CD4-positive, CD25-positive, alpha-beta regulatory T cell (primary cell): ENCODE data around the gene RGL1. TPM values are rescaled to one million over a fixed set of nuclear protein-coding genes. Genes with fewer than 3 reads are reported as not detected.

Experiments
- ATAC-seq, 2 donors: fragments of 150-1000 bp; cut with Tn5 transposase; one replicate each; pipeline ENCODE4 v1.10.0; 2021; ENCODE audit warnings: low read depth in 2 of 2, moderate number of reproducible peaks in 2 of 2, moderate library complexity in 1 of 2
- DNase-seq, 3 donors: peaks; one replicate each; pipeline versions ENCODE4 v3.0.0 to v3.0.0-alpha.2; 2012 to 2022; ENCODE audit warnings: mixed read lengths in 1 of 3
- H3K27ac ChIP-seq: one replicate; pipeline ENCODE4 v1.7.0; 2013; ENCODE audit warnings: mild to moderate bottlenecking, low read length; ENCODE audit not compliant: insufficient read depth, poor library complexity, severe bottlenecking
- H3K27me3 ChIP-seq: one replicate; pipeline ENCODE4 v1.7.0; 2013; ENCODE audit warnings: low read length; ENCODE audit not compliant: control insufficient read depth, insufficient read depth
- H3K36me3 ChIP-seq: one replicate; pipeline ENCODE4 v1.7.0; 2013; ENCODE audit warnings: mild to moderate bottlenecking, low read length, moderate library complexity; ENCODE audit not compliant: control insufficient read depth, insufficient read depth
- H3K4me1 ChIP-seq: 2 replicates; pipeline ENCODE4 v1.7.0; 2013; ENCODE audit warnings: mild to moderate bottlenecking, low read length; ENCODE audit not compliant: insufficient read depth, control insufficient read depth, poor library complexity, severe bottlenecking
- H3K4me3 ChIP-seq: one replicate; pipeline ENCODE4 v1.7.0; 2013; ENCODE audit warnings: low read depth, mild to moderate bottlenecking, low read length, moderate library complexity
- H3K9me3 ChIP-seq, 2 experiments: 1 replicate in 1 of 2; 2 replicates in 1 of 2; pipeline ENCODE4 v1.7.0; 2013; ENCODE audit warnings: low read length in 2 of 2, mild to moderate bottlenecking in 1 of 2, moderate library complexity in 1 of 2; ENCODE audit not compliant: control insufficient read depth in 2 of 2
- H3K27ac Mint-ChIP-seq, 3 donors: one replicate each; pipeline ENCODE4 v1.8.0; 2020 to 2022; ENCODE audit warnings: mild to moderate bottlenecking in 3 of 3, mixed read lengths in 3 of 3, moderate library complexity in 2 of 3
- H3K27me3 Mint-ChIP-seq: one replicate; pipeline ENCODE4 v1.8.0; 2022; ENCODE audit warnings: mild to moderate bottlenecking, mixed read lengths
- H3K36me3 Mint-ChIP-seq: one replicate; pipeline ENCODE4 v1.8.0; 2020; ENCODE audit warnings: mixed read lengths
- H3K4me1 Mint-ChIP-seq, 4 donors: one replicate each; pipeline ENCODE4 v1.8.0; 2020 to 2022; ENCODE audit warnings: mixed read lengths in 4 of 4, mild to moderate bottlenecking in 1 of 4
- H3K4me3 Mint-ChIP-seq, 4 donors: one replicate each; pipeline ENCODE4 v1.8.0; 2020 to 2022; ENCODE audit warnings: mild to moderate bottlenecking in 4 of 4, mixed read lengths in 4 of 4, moderate library complexity in 3 of 4
- H3K9me3 Mint-ChIP-seq, 7 donors: one replicate each; pipeline ENCODE4 v1.8.0; 2020 to 2022; ENCODE audit warnings: mixed read lengths in 7 of 7, mild to moderate bottlenecking in 3 of 7, moderate library complexity in 2 of 7
- polyA plus RNA-seq, 4 donors: library from polyadenylated mRNA; unstranded; fragments of 300-500 nt; fragmentation: Illumina TruSeq; gene quantifications; one replicate each; pipeline ENCODE4 v1.2.3, GENCODE V29; 2021
- total RNA-seq: library from RNA; stranded (reverse); gene quantifications from one replicate; pipeline ENCODE4 v1.2.3, GENCODE V29; 2022

RGL1 gene
- total and polyA plus RNA-seq, 5 donors from 2014 or later: 1.4 to 2.8 (median 1.9) TPM

GRCh38 chr1:183885142-183885735, 80.3 kb downstream of the RGL1 start:
- Histone ChIP-seq H3K27ac (no peak overlapping the region), H3K9me3 (no peaks in the 10 kb centered on the region), H3K27me3 (no peaks in the 10 kb centered on the region), H3K4me3 (no peak overlapping the region), H3K36me3 (no peaks in the 10 kb centered on the region), H3K4me1 (peaks cover 30% of the 10 kb centered on the region)
- H3K4me3 Mint-ChIP-seq: peak overlapping the region in 1 of 4 donors; percentile 22
- ATAC-seq (no peak), DNase-seq (no peak)
- H3K36me3 Mint-ChIP-seq: peaks cover 3% of the 10 kb centered on the region
- peak overlapping the region in 1 of 3 donors; percentile 67 for H3K27ac Mint-ChIP-seq
- H3K4me1 Mint-ChIP-seq: peaks cover 10 to 41% (median 36%) of the 10 kb centered on the region in 4 donors
- peaks cover 0 to 2% (median 0%) of the 10 kb centered on the region in 7 donors for H3K9me3 Mint-ChIP-seq
- H3K27me3 Mint-ChIP-seq: no peaks in the 10 kb centered on the region

- H3K4me1 ChIP-seq: peaks cover 30% of the 10 kb centered on the region
- H3K4me1 Mint-ChIP-seq: peaks cover 10 to 45% (median 39%) of the 10 kb centered on the region in 4 donors
- peak overlapping the region in 1 of 3 donors; percentile 67 for H3K27ac Mint-ChIP-seq
- no peaks in the 10 kb centered on the region for H3K27me3 Mint-ChIP-seq
- ATAC-seq: no peak
- H3K27ac ChIP-seq: no peak overlapping the region
- peaks cover 3% of the 10 kb centered on the region for H3K36me3 Mint-ChIP-seq
- no peak overlapping the region for H3K4me3 ChIP-seq
- H3K4me3 Mint-ChIP-seq: no peak overlapping the region
- H3K36me3 ChIP-seq: no peaks in the 10 kb centered on the region
- no peak for DNase-seq
- no peaks in the 10 kb centered on the region for H3K27me3 ChIP-seq
- H3K9me3 ChIP-seq: no peaks in the 10 kb centered on the region
- H3K9me3 Mint-ChIP-seq: peaks cover 0 to 2% (median 0%) of the 10 kb centered on the region in 7 donors
Observed at GRCh38 chr1:183886083-183886828, 81.3 kb downstream of the RGL1 start.

GRCh38 chr1:183886853-183887252, 81.9 kb downstream of the RGL1 start:
- Histone ChIP-seq H3K36me3 (no peaks in the 10 kb centered on the region), H3K27me3 (no peaks in the 10 kb centered on the region), H3K4me3 (no peak overlapping the region), H3K4me1 (peaks cover 30% of the 10 kb centered on the region), H3K9me3 (no peaks in the 10 kb centered on the region), H3K27ac (no peak overlapping the region)
- H3K9me3 Mint-ChIP-seq: peaks cover 0 to 2% (median 0%) of the 10 kb centered on the region in 7 donors
- ATAC-seq (no peak), DNase-seq (no peak)
- peaks cover 3% of the 10 kb centered on the region for H3K36me3 Mint-ChIP-seq
- H3K27ac Mint-ChIP-seq: no peak overlapping the region
- no peaks in the 10 kb centered on the region for H3K27me3 Mint-ChIP-seq
- H3K4me3 Mint-ChIP-seq: no peak overlapping the region
- H3K4me1 Mint-ChIP-seq: peaks cover 10 to 47% (median 40%) of the 10 kb centered on the region in 4 donors

DNA sequence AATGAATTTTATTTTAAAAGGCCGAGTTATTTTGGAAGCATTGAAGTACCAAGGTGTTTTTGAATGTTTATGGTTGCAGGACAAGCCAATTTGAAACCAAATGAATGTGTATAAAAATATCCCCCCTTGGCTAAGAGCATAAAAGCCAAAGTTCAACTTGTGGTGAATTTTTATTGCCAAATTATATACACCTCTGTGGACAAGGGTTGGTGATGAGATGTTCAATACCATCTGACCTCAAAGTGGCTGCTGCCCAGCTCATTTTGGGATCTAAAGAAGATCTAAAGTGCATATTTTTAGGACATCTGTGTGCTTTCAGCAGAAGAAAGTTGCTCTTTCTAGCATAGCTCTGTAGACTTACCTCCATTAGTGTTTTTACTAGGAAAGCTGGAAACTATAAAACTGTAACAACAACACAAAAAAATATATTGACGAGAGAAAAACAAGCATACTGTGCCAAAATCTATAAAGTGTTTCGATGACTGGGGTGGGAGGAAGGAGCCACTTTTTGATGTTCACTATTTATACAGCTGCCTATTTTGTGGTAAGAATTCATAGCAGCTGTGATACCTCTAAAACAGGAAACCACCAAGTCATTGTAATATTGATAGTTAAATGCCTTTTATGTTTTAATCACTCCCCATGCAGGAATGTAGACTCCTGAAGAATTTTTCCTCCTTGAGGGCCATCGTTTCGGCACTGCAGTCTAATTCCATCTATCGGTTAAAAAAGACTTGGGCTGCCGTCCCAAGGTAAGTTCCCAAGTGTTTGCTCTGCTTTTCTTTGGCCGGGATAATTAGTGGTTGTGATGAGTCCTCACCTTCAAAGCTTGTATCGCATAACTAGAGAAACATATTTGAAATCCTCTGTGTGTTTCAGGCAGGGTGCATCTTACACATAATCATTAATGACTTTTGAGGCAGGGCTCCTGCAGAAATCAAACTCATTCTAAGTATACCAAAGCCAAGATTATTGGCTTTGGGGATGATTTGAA, 83.2 kb downstream of the RGL1 start:
- H3K27ac ChIP-seq: peak overlapping the region; percentile 35
- DNase-seq: peak in 2 of 3 donors; percentile 41 to 69
- Mint-ChIP-seq H3K27ac (peak overlapping the region; percentile 47 to 95 (median 89)), H3K4me3 (peak overlapping the region; percentile 23 to 93 (median 82)), H3K9me3 (peaks cover 0 to 2% (median 0%) of the 10 kb centered on the region in 7 donors), H3K27me3 (no peaks in the 10 kb centered on the region), H3K4me1 (peaks cover 10 to 49% (median 41%) of the 10 kb centered on the region in 4 donors), H3K36me3 (peaks cover 3% of the 10 kb centered on the region)
- no peaks in the 10 kb centered on the region for H3K9me3 ChIP-seq
- peaks cover 30% of the 10 kb centered on the region for H3K4me1 ChIP-seq
- peak overlapping the region; percentile 82 for H3K4me3 ChIP-seq
- H3K27me3 ChIP-seq: no peaks in the 10 kb centered on the region
- H3K36me3 ChIP-seq: no peaks in the 10 kb centered on the region
- ATAC-seq: peak; percentile 83 to 90

- Histone ChIP-seq H3K4me3 (peak overlapping the region; percentile 82), H3K9me3 (no peaks in the 10 kb centered on the region), H3K4me1 (peaks cover 30% of the 10 kb centered on the region), H3K27ac (no peak overlapping the region), H3K36me3 (peaks cover 2% of the 10 kb centered on the region), H3K27me3 (no peaks in the 10 kb centered on the region)
- ATAC-seq (no peak), DNase-seq (peak in 1 of 3 donors; percentile 14)
- H3K27ac Mint-ChIP-seq: peak overlapping the region; percentile 35 to 89 (median 47)
- peaks cover 3% of the 10 kb centered on the region for H3K36me3 Mint-ChIP-seq
- H3K4me1 Mint-ChIP-seq: peaks cover 10 to 56% (median 43%) of the 10 kb centered on the region in 4 donors
- peak overlapping the region; percentile 23 to 93 (median 82) for H3K4me3 Mint-ChIP-seq
- H3K27me3 Mint-ChIP-seq: no peaks in the 10 kb centered on the region
- H3K9me3 Mint-ChIP-seq: peaks cover 0 to 2% (median 0%) of the 10 kb centered on the region in 7 donors
Observed at GRCh38 chr1:183889095-183889494, 84.2 kb downstream of the RGL1 start.

GRCh38 chr1:183891158-183891856, 86.4 kb downstream of the RGL1 start:
- H3K4me3 Mint-ChIP-seq: no peak overlapping the region
- Histone ChIP-seq H3K9me3 (no peaks in the 10 kb centered on the region), H3K4me3 (no peak overlapping the region), H3K4me1 (peaks cover 30% of the 10 kb centered on the region), H3K27ac (no peak overlapping the region), H3K27me3 (no peaks in the 10 kb centered on the region), H3K36me3 (peaks cover 2% of the 10 kb centered on the region)
- H3K27ac Mint-ChIP-seq: peak overlapping the region in 1 of 3 donors; percentile 49
- ATAC-seq: no peak
- H3K9me3 Mint-ChIP-seq: no peaks in the 10 kb centered on the region
- no peaks in the 10 kb centered on the region for H3K27me3 Mint-ChIP-seq
- peaks cover 6% of the 10 kb centered on the region for H3K36me3 Mint-ChIP-seq
- DNase-seq: no peak
- H3K4me1 Mint-ChIP-seq: peaks cover 16 to 66% (median 41%) of the 10 kb centered on the region in 4 donors

GRCh38 chr1:183892351-183892793, 87.5 kb downstream of the RGL1 start:
- H3K4me1 Mint-ChIP-seq: peaks cover 16 to 61% (median 39%) of the 10 kb centered on the region in 4 donors
- ATAC-seq (no peak), DNase-seq (no peak)
- no peaks in the 10 kb centered on the region for H3K27me3 Mint-ChIP-seq
- Histone ChIP-seq H3K27me3 (no peaks in the 10 kb centered on the region), H3K4me1 (peaks cover 26% of the 10 kb centered on the region), H3K9me3 (no peaks in the 10 kb centered on the region), H3K36me3 (peaks cover 2% of the 10 kb centered on the region), H3K27ac (no peak overlapping the region), H3K4me3 (no peak overlapping the region)
- H3K4me3 Mint-ChIP-seq: no peak overlapping the region
- no peak overlapping the region for H3K27ac Mint-ChIP-seq
- peaks cover 6% of the 10 kb centered on the region for H3K36me3 Mint-ChIP-seq
- H3K9me3 Mint-ChIP-seq: no peaks in the 10 kb centered on the region
